Ecto neural progenitor cell (in vitro differentiated cells): ENCODE results near the gene ZFYVE27.

Source experiments
- DNase-seq: peaks from one replicate; pipeline ENCODE4 v3.0.0-alpha.2; 2018; ENCODE audit warnings: low spot score

Gene ZFYVE27

DNA sequence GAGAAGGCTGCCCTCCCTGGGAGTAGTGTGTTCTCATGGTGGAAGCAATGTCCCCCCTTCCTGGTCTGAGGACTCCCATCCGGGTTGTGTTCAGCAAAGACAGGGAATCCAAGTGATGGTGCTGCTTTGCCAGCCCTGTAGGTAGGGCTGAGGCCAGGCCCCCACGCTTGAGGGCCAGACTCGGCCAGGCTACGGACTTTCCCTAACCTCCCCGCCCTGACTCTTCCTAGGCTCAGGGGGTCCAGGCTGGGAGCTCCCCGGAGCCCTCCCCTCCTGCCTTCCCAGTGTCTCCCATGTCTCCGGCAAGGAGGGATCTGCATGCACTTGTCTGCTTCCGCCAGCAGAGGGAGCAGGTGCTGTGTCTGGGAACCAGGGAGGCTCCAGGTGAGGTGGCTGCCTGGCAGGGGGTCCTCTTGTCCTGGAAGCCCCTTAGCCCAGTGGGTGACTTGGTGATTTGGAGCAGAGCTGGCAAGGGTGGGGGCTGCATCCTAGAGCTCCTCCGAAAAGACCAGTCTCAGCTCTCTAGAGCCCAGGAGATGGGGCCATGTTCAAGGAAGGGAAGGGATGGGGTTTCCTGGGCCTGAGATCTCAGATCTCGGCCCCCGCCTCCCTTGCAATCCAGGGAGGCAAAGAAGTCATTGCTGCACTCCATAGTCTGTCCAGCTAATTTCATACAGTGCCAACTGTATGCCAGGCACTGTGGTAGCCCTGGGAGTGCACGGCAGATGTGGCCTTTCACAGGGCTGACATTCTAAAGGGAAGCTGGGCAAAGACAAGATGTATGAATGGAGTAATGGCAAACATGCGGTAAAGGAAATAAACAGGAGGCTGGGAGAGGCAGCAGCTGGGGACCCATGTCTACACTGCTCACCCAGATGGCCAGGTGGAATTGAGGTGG is 55.1 kb downstream of the ZFYVE27 start:
- peak; percentile 80 for DNase-seq

DNA sequence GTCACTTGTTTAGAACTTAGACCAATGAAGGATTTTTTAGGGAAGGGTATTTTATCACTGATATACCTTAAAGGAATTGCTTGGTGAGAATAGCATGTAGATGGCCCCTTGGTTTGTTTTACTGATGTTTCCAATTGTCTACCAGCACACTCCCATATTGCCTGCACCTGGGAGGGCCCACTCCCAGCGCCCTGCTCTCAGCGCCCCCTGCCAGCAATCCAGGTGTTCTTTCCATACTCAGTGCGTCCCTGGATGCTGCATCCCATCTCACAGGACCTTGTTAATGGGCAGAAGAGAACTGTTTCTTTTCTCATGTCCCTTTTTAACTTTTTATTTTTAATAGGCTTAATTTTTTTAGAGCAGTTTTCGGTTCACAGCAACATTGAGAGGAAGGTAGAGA is 59.0 kb downstream of the ZFYVE27 start:
- no peak for DNase-seq

DNA sequence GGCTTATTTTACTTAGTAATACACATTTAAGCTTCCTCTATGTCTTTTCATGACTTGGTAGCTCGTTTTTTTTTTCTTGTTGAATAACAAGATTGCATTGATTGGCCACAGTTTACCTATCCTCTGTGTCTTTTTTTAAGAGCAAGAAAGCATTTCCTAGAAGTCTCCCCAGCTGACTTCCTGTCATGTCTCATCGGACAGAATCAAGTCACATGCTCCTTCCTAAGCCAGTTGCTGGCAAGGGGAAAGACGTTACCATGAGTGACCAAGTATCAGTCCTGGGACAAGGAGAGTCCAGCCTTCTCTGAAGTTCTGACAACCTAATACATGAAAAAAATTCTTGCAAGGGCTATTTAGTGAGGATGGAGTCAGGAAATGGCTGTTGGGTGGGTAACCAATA is 59.7 kb downstream of the ZFYVE27 start:
- DNase-seq = no peak

DNA sequence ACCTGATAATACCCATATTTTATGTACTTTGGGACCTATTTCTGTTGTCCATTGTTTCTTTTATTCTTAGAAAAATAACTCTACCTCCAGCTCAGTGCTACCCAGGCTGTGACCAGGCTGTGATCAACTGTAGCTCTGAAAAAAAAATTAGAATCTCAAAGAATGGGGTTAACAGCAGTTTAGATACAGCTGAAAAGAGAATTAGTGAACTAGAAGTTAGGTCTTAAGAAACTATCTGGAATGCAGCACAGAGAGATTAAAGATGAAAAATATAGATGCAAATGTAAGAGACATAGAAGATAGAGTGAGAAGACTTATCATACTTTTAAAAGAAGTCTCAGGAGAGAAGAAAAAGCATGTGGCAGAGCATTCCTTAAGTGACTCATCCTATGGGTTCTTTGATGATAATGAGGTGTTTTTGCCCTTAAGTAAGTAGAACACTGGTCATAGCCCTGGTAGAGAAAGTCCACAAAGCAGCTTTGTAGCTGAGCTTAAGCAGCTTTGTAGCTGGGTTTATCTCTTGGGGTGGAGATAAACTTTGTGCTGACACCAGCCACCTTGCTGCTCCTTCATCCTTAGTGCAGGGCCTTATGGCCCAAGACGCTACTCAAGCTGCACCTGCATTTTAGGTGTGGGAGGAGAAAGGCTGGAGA is 62.2 kb downstream of the ZFYVE27 start:
- DNase-seq = no peak

DNA sequence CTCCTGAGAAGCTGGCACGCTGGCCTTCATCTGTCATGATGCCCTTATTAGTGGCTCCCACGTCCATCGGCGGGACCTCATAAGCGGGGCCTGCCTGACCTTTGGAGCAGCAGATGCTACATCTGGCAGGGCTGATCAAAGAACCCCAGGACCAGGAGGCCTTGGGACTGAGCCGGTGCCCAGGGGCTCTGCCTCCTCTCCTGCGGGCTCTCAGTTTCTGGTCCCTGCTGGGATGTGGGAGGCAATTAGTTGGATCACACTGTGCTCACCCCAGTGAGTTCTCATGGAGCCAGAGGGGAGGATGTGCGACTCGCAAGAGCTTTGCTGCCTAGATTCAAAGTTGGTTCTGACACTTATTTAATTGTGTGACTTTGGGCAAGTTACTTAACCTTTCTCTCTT is 63.5 kb downstream of the ZFYVE27 start:
- no peak for DNase-seq

DNA sequence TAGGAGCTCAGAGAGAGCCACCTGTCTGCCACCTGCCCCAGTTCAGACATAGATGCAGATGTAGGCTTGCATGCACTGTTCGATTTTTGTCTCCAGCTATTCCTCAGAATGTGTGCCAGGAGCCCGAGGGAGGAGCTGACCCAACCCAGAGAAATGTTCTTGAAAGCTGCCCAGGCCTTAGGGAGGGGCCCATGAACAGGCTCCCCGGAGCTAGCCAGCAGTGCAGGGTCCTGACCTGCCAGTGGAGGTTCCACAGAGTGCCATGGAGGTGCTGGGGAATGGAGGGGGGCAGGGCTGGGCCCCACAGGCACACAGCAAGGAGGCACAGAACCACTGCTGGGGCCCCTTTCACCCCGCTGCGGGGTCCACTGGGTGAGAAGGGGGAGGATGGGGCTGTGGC is 64.5 kb downstream of the ZFYVE27 start:
- DNase-seq = no peak

DNA sequence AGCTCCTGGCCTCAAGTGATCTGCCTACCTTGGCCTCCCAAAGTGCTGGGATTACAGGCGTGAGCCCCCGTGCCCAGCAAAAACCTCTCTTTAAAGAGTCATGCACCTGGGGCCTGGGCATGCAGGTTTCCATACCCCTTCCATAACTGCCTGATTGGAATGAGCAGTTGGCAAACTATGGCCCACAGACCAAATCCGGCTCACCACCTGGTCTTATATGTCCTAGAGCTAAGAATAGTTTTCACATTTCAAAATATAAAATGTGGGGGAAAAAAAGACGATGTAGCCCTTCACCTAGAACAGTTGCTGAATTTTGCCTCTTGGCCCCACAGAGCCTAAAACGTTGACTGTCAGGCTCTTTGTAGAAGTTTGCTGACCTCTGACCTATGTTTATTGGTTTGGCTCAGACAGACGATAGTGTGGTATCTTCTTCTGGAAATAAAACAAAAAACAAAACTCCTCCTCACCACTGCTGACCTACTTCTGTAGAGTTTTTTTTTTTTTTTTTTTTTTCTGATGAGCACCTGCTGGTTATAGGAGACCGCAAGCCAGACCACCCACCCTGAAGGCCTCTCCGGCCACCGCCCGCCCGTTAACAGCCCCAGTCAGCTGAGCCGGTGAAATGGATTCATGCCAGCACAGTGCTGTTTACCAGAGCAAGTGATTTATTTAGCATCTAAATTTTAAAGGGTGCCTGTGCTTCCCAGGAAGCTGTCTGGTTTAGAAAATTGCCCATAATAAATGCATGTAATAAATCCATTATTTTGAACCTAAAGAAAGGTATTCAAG is 68.4 kb downstream of the ZFYVE27 start:
- peak; percentile 58 for DNase-seq

DNA sequence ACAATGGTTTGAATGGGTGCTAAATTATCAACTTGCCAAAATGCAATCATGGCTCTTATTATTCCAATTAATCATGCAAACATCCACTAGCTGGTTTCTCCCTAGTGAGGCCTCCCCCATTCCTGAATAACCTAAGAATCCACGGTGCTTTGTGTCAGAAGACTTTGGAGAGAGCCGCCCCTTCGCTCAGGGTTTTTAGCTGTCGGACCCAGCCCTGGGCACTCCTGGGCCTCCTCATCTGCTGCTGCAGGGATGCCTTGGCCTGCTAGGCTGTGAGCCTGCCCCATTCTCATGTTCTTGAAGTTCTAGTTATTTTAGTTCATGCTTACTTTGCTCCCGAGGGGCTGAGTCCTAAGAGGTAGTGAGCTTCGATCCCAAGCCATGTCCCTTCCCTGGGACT is 69.0 kb downstream of the ZFYVE27 start:
- DNase-seq = no peak

DNA sequence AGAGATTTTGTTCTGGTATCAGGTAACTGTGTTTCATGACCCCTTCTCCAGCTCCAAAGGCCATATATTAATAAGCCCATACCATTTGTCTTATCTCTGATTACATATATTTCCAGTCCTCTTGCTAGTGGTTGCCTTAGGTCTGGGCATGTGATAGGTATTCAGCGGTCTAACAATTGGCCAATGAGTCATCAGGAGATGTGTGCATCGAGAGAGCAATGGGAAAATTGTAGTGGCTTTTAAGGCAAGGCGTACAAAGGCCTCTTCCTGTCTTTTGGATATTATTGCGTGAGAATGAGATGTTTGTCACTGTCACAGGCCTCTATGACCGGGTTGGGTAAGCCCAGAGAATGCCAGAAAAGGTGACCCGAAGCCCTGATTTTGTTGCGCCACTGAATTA is 73.5 kb downstream of the ZFYVE27 start:
- DNase-seq = no peak
